HG03045 (cell line): ENCODE data around the gene ACVR1B.

Experiments used
- ATAC-seq: cut with Tn5 transposase; IDR thresholded peaks from one replicate; pipeline ENCODE4 v1.9.1; 2021; ENCODE audit warnings: mild to moderate bottlenecking, moderate library complexity; ENCODE audit not compliant: unreplicated experiment

The ACVR1B gene

DNA sequence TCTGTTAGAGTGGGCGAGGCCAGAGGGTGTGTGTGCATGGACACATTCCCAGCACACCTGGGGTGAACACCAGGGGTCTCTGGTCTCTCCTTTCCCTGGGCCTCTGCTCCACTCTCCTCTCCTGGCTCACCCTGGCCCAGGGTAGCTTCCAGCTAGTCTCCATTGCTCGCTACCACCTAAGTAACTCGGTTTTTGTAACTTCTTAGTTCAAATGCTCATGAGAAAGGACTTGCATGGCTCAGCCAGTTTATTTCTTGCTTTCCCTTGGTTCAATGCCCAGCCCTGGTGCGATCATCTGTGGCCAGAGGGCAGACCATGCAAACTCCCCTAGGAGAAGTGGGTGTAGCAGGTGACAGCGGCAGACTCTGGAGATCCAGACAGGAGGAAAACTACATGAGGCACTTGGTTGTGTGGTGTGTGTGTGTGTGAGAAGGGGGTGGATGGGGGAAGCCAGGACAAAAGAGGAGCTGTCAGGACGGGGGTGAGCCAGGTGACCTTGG, 8.9 kb upstream of the ACVR1B start:
- ATAC-seq, result no peak

GRCh38 chr12:51943346-51943745, 8.2 kb upstream of the ACVR1B start:
- no peak for ATAC-seq

- no peak for ATAC-seq
Observed at GRCh38 chr12:51944608-51945233, 6.8 kb upstream of the ACVR1B start.

GRCh38 chr12:51947246-51947996, 4.1 kb upstream of the ACVR1B start:
- ATAC-seq, result no peak

DNA sequence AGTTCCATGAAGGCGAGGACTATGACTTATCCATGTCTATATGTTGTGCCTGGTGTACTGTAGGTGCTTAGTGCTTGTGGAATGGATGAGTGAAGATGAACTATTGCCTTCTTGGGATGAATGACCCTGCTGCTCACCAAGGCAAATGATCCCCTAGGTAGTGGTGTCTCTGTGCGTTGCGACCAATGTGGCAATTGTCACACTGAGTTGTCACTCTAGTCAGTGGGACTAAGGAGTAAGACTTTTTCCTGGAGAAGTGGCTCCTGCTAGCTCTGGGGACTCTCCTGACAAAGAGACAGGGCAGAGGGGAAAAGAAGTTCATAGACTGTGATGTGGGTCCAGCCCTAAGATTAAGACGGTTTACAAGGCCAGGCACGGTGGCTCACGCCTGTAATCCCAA, 3.4 kb upstream of the ACVR1B start:
- no peak for ATAC-seq

GRCh38 chr12:51949342-51950030, 2.0 kb upstream of the ACVR1B start:
- no peak for ATAC-seq

GRCh38 chr12:51950682-51951198, 759 bp upstream of the ACVR1B start:
- no peak for ATAC-seq

GRCh38 chr12:51951843-51952722, 584 bp downstream of the ACVR1B start:
- peak; percentile 17 for ATAC-seq

DNA sequence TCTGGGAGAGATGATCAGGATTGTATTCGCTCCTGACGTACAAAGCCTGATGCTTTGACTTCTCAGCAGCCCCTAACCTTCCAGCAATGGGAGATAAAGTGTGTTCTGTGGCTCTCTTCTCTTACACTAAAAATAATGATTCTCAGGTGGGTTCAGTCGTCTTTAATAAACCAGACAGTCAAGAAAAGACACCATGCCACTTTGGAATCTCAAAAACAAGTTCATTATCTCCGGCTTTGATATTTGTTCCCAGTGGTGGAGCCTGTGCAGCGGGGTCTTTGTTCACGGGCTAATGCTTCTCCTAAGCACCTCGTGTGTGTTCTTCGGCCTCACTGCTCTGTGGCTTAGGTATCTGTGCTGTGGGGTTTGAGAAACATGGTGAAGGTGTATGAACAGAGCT, 1.6 kb downstream of the ACVR1B start:
- ATAC-seq, result no peak

DNA sequence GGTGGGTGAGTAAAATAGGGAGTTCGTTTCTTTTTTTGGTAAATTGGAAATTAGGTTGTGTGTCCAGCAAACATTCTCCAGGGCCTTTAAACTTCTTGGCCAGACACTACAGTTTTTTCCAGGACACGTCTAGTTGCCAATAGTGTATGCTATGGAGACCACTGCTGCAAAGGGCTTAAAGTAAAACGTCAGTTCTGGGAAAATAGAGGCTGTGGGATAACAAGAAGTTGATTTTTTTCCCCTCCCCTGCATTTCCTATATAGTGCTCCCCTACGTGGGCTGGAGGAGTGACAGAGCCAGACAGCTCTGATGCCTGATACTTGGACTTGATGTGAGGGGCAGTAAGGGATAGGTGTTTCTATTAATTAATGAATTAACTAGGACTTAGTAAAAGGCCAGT, 2.4 kb downstream of the ACVR1B start:
- no peak for ATAC-seq

DNA sequence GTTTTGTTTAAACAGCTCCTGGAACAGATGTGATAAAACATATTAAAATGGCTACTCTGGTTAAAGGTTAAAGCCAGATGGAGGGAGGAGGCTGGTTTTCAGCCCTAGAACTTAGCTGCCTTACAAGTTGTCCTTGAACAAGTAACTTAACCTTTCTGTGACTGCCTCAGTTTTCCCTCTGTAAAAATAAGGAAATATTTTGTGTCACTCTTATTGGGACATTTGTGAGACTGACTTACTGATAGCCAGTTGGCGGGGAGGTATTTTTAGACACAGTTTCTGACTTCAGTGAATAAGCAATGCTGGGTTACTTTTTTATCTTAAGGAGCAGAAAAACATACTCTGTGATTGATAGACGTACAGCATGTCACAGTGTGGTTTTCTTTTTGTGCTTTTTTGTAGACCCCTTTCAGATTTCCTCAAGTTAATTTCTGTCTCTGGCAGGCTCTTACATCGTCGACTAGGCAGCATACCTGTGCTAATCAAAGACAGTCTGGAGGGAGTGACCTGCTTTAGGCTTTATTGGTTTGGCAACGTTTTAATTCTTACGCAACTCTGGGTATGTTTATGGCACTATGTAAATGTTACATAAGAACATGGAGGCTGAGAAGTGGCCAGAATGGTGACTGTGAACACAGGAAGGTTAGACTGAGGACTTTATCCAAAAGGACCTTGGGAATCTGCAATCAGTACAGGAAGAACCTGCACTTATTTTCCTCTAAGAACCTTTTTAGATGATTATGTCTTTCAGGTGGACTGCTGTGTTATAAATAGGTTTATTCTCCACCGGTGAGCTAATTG, 3.3 kb downstream of the ACVR1B start:
- no peak for ATAC-seq

DNA sequence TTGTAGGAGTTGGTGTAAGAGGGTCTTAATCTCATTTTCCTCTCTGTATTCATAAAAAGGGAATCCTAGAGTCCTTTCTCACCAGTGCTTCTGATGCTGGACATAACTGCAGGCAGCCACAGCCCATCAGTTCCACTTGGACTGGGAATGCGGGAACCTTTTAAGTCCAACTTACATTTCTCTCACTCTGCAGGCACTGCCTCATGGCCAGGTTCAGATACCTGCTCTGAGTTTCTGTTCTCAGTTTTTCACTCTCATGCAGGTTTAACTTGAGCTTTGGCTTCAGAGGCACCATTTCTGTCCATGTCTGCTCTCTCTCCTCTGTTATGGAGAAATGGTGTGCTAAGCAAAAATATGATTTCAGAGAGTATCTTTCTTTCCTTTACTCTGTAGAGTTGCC, 4.2 kb downstream of the ACVR1B start:
- ATAC-seq, result no peak

DNA sequence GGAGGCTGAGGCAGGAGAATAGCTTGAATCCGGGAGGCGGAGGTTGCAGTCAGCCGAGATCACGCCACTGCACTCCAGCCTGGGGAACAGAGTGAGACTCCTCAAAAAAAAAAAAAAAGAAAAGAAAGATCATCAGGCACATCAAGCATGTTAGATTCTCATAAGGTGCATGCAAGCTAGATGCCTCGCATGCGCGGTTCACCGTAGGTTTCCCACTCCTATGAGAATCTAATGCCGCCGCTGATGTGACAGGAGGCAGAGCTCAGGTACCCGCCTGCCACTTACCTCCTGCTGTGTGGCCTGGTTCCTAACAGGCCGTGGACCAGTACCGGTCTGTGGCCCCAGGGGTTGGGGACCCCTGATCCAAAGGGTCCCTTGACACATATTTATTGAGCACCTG, 7.0 kb downstream of the ACVR1B start:
- no peak for ATAC-seq

DNA sequence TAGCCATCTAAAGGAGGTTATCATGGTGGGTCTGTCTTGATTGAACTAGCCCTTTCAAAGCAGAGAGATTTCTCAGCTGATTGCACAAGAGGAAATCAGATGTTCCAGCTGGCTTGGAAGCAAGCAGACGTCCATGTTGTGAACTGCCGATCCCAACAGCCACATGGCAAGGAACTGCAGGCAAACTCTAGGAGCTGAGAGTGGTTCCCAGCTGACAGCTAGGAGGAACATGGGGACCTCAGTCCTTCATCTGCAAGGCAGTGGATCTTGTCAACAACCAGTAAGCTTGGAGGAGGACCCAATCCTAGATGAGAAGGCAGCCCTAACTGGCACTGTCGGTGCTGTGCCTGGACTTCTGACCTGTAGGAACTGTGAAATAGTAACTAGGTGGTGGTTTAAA, 7.7 kb downstream of the ACVR1B start:
- no peak for ATAC-seq

DNA sequence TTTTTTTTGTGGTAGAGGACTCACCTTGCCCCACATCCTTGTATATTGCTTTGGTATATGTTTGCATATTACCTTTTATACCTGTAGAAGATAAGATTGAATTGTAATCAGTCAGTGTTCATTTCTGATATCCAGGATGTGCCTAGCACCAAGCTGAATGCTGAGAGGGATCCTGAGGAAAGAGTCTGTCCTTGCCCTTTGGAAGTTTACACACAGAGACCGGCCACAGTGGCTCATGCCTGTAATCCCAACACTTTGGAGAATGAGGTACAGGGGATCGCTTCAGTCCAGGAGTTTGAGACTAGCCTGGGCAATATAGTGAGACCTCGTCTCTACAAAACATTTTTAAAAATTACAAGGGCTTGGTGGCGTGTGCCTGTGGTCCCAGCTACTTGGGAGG, 8.4 kb downstream of the ACVR1B start:
- no peak for ATAC-seq

DNA sequence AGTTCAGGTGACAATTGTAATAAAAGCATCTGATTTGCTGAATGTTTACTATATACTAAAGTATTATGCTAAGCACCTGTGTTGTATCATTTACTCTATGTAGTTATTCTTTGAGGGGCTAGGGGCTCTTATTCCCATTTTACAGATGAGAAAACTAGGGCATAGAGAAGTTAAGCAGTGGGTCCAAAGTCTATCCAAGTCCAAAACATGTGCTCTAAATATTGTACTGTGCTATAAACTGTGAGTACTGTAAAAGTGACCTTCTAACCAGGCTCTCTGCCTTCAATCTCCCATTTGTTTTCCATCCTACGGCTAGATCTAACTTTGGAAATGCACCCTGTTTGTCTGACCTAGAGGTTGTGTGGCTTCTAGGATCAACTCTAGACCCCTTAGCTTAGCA, 9.0 kb downstream of the ACVR1B start:
- ATAC-seq, result no peak

DNA sequence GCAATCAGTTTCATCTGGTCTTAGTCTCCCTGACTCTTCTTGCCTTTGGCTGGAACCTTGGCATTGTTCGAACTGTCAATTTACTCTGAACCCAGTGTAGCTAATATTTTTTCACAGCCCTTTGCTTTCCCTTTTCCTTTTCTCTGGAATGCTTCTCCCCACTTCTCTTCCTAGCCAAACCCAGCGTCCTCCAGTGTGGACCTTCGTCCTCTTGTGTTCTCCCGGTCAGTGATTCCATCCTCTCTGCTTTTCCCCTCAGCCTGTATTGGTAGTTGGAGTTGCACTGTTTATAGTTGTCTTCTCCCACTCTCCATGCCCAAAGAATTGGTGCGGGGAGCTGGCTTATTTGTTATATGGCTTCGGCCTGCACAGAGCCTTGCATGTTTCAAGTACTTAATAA, 9.4 kb downstream of the ACVR1B start:
- no peak for ATAC-seq

DNA sequence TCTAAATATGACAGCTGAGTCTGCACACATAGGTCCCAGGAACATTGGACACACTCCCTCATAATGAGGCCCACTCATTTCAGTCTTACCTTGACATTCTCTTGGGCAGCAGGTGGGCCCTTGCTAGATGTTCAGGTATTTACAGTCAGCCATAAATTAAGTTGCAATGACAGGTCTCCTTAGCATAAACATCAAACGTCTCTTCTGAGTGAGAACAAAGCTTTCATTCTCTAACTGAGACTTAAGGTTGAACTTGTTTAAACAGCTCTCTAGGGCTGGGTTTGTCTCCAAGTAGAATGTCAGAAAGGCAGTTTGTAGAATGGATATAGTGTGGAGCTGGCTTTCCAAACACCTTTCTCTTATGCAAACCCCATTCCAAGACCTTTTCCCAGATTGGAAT, 10.3 kb downstream of the ACVR1B start:
- ATAC-seq, result no peak

DNA sequence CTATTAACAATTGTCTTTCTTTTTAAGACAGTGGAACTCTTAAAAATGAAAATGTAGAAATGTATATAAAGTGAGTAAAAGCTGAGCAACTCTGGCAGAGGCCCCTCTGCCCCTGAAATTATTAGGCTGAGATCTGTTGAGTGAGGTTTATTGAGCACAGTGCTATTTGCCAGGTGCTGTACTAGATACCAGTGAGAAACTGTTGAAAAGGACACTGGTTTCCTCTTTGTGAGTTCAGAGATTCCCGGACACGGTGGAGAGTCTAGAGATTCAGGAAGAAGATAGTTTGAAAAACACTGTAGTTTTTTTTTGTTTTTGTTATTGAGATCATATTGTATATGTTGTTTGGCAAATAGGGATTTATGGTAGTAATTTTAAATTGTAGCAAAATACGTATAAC, 11.2 kb downstream of the ACVR1B start:
- ATAC-seq, result no peak

DNA sequence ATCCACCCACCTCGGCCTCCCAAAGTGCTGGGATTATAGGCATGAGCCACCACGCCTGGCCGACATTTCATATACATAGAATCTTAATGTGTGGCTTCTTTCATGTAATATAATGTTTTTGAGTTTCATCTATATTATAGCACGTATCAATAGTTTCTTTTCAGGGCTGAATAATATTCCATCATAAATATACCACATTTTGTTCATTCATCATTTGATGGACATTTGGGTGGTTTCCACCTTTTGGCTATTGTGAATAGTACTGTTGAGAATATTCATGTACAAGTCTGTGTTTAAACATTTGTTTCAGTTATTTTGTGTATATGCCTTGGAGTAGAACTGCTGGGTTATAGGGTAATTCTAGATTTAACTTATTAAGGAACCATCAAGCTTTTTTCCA, 12.0 kb downstream of the ACVR1B start:
- ATAC-seq, result no peak
